ENCODE results near the gene RRN3.
"Not testable (repeated sequence)": the region's sequence is repeated elsewhere in the genome, so short reads cannot be mapped to it uniquely, and the experiment has no call there.

GRCh38 chr16:15076161-15076560 lies 17.9 kb downstream of the RRN3 start:
- TF ChIP-seq CTCF, POLR2A (IDR thresholded peaks at IDR 0.05): not testable (repeated sequence)
